HG02759 (cell line): ENCODE data around the gene C1orf53.

Experiments
- ATAC-seq: cut with Tn5 transposase; IDR thresholded peaks from one replicate; pipeline ENCODE4 v1.9.1; 2021; ENCODE audit warnings: mild to moderate bottlenecking, moderate library complexity; ENCODE audit not compliant: unreplicated experiment

C1orf53 gene

DNA sequence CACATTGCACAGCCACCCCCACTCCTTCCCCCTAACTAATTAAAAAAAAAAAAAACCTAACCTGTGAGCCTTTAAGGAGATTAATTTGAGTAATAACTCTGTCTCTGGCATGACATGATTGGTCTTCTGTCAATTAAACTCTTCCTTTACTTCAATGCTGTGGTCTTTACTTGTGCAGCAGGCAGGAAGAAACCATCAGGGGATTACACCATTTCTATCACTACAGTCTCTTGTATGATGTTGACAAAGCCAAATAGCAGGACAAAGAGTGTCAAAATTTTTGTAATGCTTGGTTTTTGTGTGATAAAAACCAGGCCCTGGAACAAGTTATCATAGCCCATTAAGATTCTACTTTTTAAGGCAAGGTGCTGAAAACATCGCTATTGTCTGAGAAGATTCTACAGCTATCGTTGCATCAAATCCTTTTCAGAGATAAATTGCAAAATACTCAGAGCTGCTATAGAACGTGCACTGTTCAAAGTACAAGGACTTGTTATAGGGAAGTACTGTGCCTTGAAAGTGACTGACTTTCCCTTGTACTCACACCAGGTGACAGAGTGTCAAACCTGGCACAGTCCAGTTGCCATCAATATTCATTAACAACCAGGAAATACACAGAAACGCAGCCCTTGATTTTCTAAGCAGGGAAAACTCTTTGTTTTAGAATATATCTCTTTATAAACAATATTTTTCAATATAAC, 52.4 kb downstream of the C1orf53 start:
- no peak for ATAC-seq

DNA sequence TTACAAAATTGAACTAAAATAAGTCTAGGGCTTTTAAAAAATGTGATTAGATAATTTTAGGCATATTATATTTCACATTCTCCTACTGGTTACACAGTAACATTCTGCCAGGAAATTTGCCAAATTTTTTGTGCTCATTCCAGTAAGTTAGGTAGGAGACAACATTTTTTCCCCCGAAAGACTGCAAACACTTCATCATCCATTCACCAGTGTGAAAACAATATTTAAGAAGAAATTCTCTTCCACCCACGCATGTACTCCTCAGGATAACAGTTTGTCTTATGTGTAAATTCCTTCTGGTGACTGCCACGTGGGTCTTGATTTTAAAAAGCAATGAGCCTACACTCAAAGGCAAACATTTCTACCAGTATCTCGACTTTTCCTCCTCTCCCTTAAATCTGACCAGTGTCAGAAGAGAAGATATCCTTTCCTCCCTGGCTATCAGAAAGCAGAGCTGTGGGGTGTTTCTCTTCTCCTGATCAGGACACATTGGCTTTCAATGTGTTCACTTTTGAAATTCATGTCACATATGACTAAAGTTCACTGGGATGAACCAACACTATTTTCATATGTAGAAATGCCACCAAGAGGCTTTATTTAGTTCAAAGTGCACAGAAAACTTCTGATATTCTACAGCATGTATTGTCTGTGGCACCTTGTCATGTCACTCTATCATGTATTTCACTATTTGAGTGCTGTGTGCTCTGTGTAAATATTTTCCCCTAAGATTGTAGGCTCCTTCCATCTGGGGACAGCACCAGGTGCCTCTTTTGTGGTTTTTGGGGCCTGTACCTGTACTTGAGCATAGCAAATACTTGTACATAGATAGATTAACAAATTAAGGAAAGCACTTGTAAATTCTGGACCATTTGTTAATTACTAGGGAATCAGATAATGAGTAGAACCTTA, 53.3 kb downstream of the C1orf53 start:
- no peak for ATAC-seq
